MM.1S (cell line): ENCODE measurements around the gene PTPRH.

Source experiments
- DNase-seq: peaks from one replicate; pipeline ENCODE4 v3.0.0-alpha.2; 2015
- H2AFZ ChIP-seq: fragments of 300-600 bp; sonication (generic); 2 replicates; pipeline ENCODE4 v1.6.0; 2016; ENCODE audit warnings: antibody characterized with exemption, low read length
- H3F3A ChIP-seq: fragments of 300-600 bp; sonication (generic); 2 replicates; pipeline ENCODE4 v1.6.1; 2016; ENCODE audit warnings: mild to moderate bottlenecking, antibody characterized with exemption, low read length, moderate library complexity, mixed read lengths; ENCODE audit not compliant: insufficient read depth
- H3K27ac ChIP-seq: fragments of 300-600 bp; sonication (generic); 2 replicates; pipeline ENCODE4 v1.5.1; 2016; ENCODE audit warnings: mild to moderate bottlenecking, low read length
- H3K27me3 ChIP-seq: fragments of 300-600 bp; sonication (generic); replicated peaks from 2 replicates; pipeline ENCODE4 v1.6.0; 2016; ENCODE audit warnings: low read length; ENCODE audit not compliant: insufficient read depth
- H3K36me3 ChIP-seq: fragments of 300-600 bp; sonication (generic); replicated peaks from 2 replicates; pipeline ENCODE4 v1.6.1; 2016; ENCODE audit warnings: mild to moderate bottlenecking, low read length, mixed read lengths; ENCODE audit not compliant: insufficient read depth
- H3K4me1 ChIP-seq: fragments of 300-600 bp; sonication (generic); 2 replicates; pipeline ENCODE4 v1.6.1; 2016; ENCODE audit warnings: low read length, mixed read lengths
- H3K4me2 ChIP-seq: fragments of 300-600 bp; sonication (generic); 2 replicates; pipeline ENCODE4 v1.6.0; 2016; ENCODE audit warnings: low read depth, low read length
- H3K4me3 ChIP-seq: fragments of 300-600 bp; sonication (generic); 2 replicates; pipeline ENCODE4 v1.5.1; 2016; ENCODE audit warnings: low read length, mixed read lengths
- H3K79me2 ChIP-seq: fragments of 300-600 bp; sonication (generic); 2 replicates; pipeline ENCODE4 v1.6.1; 2016; ENCODE audit warnings: mixed run types, low read length, mixed read lengths
- H3K9ac ChIP-seq: fragments of 300-600 bp; sonication (generic); 2 replicates; pipeline ENCODE4 v1.6.1; 2016; ENCODE audit warnings: low read length, mixed read lengths
- H3K9me2 ChIP-seq: fragments of 300-600 bp; sonication (generic); replicated peaks from 2 replicates; pipeline ENCODE4 v1.6.1; 2016; ENCODE audit warnings: mild to moderate bottlenecking, low read length, mixed read lengths; ENCODE audit not compliant: insufficient read depth
- H3K9me3 ChIP-seq: fragments of 300-600 bp; sonication (generic); replicated peaks from 2 replicates; pipeline ENCODE4 v1.6.1; 2016; ENCODE audit warnings: mild to moderate bottlenecking, low read length, mixed read lengths; ENCODE audit not compliant: insufficient read depth
- H4K20me1 ChIP-seq: fragments of 300-600 bp; sonication (generic); 2 replicates; pipeline ENCODE4 v1.6.1; 2016; ENCODE audit warnings: mild to moderate bottlenecking, low read length, moderate library complexity, mixed read lengths; ENCODE audit not compliant: insufficient read depth
- CTCF ChIP-seq: fragments of 300-600 bp; sonication (generic); IDR thresholded peaks from 2 replicates; pipeline ENCODE4 v1.5.1; 2016; ENCODE audit warnings: antibody characterized with exemption, low read length, mixed read lengths
- EZH2 ChIP-seq: fragments of 300-600 bp; sonication (generic); optimal IDR thresholded peaks from 2 replicates; pipeline ENCODE3; 2017; ENCODE audit warnings: low read depth, mild to moderate bottlenecking, antibody characterized with exemption, low read length, mixed read lengths
- EZH2phosphoT487 ChIP-seq: fragments of 300-600 bp; sonication (generic); IDR thresholded peaks from 2 replicates; pipeline ENCODE4 v1.6.1; 2018; ENCODE audit warnings: antibody characterized with exemption, low read length

Gene PTPRH

GRCh38 chr19:55188625-55189024 lies 20.7 kb downstream of the PTPRH start:
- no peaks in the 10 kb centered on the region for H3K36me3 ChIP-seq
- no peaks in the 10 kb centered on the region; the same call in 1 of the 2 replicates for H4K20me1 ChIP-seq
- H3K27ac ChIP-seq, result no peak overlapping the region
- no peaks in the 10 kb centered on the region for H3K79me2 ChIP-seq
- H3K9me2 ChIP-seq, result no peaks in the 10 kb centered on the region
- no peak overlapping the region for H2AFZ ChIP-seq
- peak overlapping the region; percentile 28; the same call in 1 of the 2 replicates for H3K4me3 ChIP-seq
- H3K9ac ChIP-seq, result no peak overlapping the region
- no peak for DNase-seq
- H3K4me1 ChIP-seq, result no peaks in the 10 kb centered on the region
- no peak for TF ChIP-seq EZH2phosphoT487
- no peak for TF ChIP-seq EZH2
- no peak for TF ChIP-seq CTCF
- peaks cover 72% of the 10 kb centered on the region for H3K27me3 ChIP-seq
- peak overlapping the region; percentile 49 for H3K4me2 ChIP-seq
- H3F3A ChIP-seq, result no peaks in the 10 kb centered on the region
- H3K9me3 ChIP-seq, result no peaks in the 10 kb centered on the region

- no peaks in the 10 kb centered on the region for H3K4me1 ChIP-seq
- no peaks in the 10 kb centered on the region for H3K9me2 ChIP-seq
- H3K4me3 ChIP-seq, result no peak overlapping the region
- no peaks in the 10 kb centered on the region; the same call in 1 of the 2 replicates for H4K20me1 ChIP-seq
- TF ChIP-seq CTCF (no peak), EZH2 (no peak), EZH2phosphoT487 (no peak)
- H2AFZ ChIP-seq, result no peak overlapping the region
- no peaks in the 10 kb centered on the region for H3K36me3 ChIP-seq
- no peaks in the 10 kb centered on the region for H3K79me2 ChIP-seq
- no peaks in the 10 kb centered on the region for H3F3A ChIP-seq
- no peak overlapping the region for H3K27ac ChIP-seq
- peaks cover 71% of the 10 kb centered on the region for H3K27me3 ChIP-seq
- DNase-seq, result no peak
- H3K9me3 ChIP-seq, result no peaks in the 10 kb centered on the region
- H3K4me2 ChIP-seq, result no peak overlapping the region
- H3K9ac ChIP-seq, result no peak overlapping the region
Measured at GRCh38 chr19:55186080-55186479, 23.2 kb downstream of the PTPRH start.

GRCh38 chr19:55181740-55182139 lies 27.6 kb downstream of the PTPRH start:
- Histone ChIP-seq H3K79me2 (no peaks in the 10 kb centered on the region), H3K36me3 (no peaks in the 10 kb centered on the region), H2AFZ (no peak overlapping the region), H3K9ac (no peak overlapping the region), H3K9me2 (no peaks in the 10 kb centered on the region), H3K27ac (no peak overlapping the region), H4K20me1 (no peaks in the 10 kb centered on the region; the same call in 1 of the 2 replicates), H3K4me1 (peaks cover 8% of the 10 kb centered on the region; the same call in 1 of the 2 replicates), H3F3A (no peaks in the 10 kb centered on the region), H3K9me3 (no peaks in the 10 kb centered on the region), H3K4me2 (no peak overlapping the region), H3K27me3 (peaks cover 95% of the 10 kb centered on the region), H3K4me3 (no peak overlapping the region)
- DNase-seq, result no peak
- TF ChIP-seq EZH2phosphoT487 (no peak), CTCF (no peak), EZH2 (no peak)
